A673 (cell line): ENCODE data around the gene KCTD14.

ENCODE experiments used
- EZH2 ChIP-seq: fragments of 200-600 bp; sonication (generic); IDR thresholded peaks from 2 replicates; pipeline ENCODE4 v1.6.1; 2017; ENCODE audit warnings: borderline replicate concordance, low read depth, mild to moderate bottlenecking, mixed read lengths, antibody characterized with exemption, low read length; ENCODE audit not compliant: poor library complexity, severe bottlenecking
- TF ChIP-seq, protein P1 (sequence below): fragments of 300-800, 200-600 bp; sonication (generic); conservative IDR thresholded peaks from 2 replicates; pipeline ENCODE4 v1.5.1; 2017; ENCODE audit warnings: low read depth, mild to moderate bottlenecking, antibody characterized with exemption, low read length, moderate library complexity, mixed read lengths

DNA sequence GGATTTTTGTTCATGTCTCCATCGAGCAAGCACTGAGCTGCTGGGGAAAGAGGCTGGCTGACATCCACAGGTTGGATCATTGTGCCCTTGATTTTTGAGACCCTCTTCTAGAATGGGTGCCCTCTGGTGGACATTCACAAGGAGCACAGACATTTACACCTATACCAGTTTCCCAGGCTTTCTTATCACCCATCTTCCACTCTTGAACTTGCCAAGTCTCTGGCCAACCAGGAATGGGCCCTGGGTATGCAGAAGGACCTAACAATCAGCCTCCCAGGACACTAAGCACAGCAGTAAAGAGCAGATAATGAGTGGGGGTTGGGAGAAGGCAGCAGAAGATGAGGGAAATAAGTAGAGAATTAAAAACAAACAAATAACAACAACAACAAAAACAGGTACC, 22.9 kb downstream of the KCTD14 start:
- TF ChIP-seq EZH2, result no peak
- TF ChIP-seq, protein P1, sequence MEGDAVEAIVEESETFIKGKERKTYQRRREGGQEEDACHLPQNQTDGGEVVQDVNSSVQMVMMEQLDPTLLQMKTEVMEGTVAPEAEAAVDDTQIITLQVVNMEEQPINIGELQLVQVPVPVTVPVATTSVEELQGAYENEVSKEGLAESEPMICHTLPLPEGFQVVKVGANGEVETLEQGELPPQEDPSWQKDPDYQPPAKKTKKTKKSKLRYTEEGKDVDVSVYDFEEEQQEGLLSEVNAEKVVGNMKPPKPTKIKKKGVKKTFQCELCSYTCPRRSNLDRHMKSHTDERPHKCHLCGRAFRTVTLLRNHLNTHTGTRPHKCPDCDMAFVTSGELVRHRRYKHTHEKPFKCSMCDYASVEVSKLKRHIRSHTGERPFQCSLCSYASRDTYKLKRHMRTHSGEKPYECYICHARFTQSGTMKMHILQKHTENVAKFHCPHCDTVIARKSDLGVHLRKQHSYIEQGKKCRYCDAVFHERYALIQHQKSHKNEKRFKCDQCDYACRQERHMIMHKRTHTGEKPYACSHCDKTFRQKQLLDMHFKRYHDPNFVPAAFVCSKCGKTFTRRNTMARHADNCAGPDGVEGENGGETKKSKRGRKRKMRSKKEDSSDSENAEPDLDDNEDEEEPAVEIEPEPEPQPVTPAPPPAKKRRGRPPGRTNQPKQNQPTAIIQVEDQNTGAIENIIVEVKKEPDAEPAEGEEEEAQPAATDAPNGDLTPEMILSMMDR, result peak; percentile 84
